IPS DF 4.7 (cell line): ENCODE results near the gene LTF.
"Not testable (repeated sequence)": the region's sequence is repeated elsewhere in the genome, so short reads cannot be mapped to it uniquely, and the experiment has no call there.

Experiments used
- DNase-seq: peaks from one replicate; pipeline ENCODE4 v3.0.0-alpha.2; 2013; ENCODE audit warnings: low spot score; ENCODE audit errors: extremely low read depth

The LTF gene

GRCh38 chr3:46464326-46465195, at the start of gene LTF:
LTF (minus strand) TSS chr3:46464905; CDS start chr3:46464867, 38 bp downstream.
- DNase-seq = no peak

- DNase-seq = no peak
These were observed 47.6 kb upstream of the LTF start for GRCh38 chr3:46512191-46512749.

GRCh38 chr3:46509661-46510187, 45.0 kb upstream of the LTF start:
- DNase-seq = no peak

- no peak for DNase-seq
These were observed 44.3 kb upstream of the LTF start for GRCh38 chr3:46508850-46509591.

- no peak for DNase-seq
These were observed 41.8 kb upstream of the LTF start for GRCh38 chr3:46506526-46506925.

- no peak for DNase-seq
These were observed 41.2 kb upstream of the LTF start for GRCh38 chr3:46505953-46506352.

- no peak for DNase-seq
These were observed 40.1 kb upstream of the LTF start for GRCh38 chr3:46504789-46505188.

- DNase-seq = no peak
These were observed 38.6 kb upstream of the LTF start for GRCh38 chr3:46503200-46503874.

GRCh38 chr3:46501702-46502101, 37.0 kb upstream of the LTF start:
- no peak for DNase-seq

- DNase-seq = no peak
These were observed 36.2 kb upstream of the LTF start for GRCh38 chr3:46500656-46501635.

GRCh38 chr3:46498916-46499519, 34.3 kb upstream of the LTF start:
- no peak for DNase-seq

- DNase-seq = no peak
These were observed 33.0 kb upstream of the LTF start, which contains the start of gene RTP3 for GRCh38 chr3:46497556-46498265. RTP3 (plus strand) TSS chr3:46497976; CDS start chr3:46498063, 87 bp downstream.

- DNase-seq = no peak
These were observed 32.2 kb upstream of the LTF start for GRCh38 chr3:46496746-46497555.

- no peak for DNase-seq
These were observed 31.3 kb upstream of the LTF start for GRCh38 chr3:46495901-46496456.

- not testable (repeated sequence) for DNase-seq
These were observed 29.8 kb upstream of the LTF start for GRCh38 chr3:46494491-46494890.

- no peak for DNase-seq
These were observed 28.3 kb upstream of the LTF start for GRCh38 chr3:46492890-46493547.
